ELR (cell line): Measurements from ENCODE around the gene DUOX1.
"Not testable (repeated sequence)": the region's sequence is repeated elsewhere in the genome, so short reads cannot be mapped to it uniquely, and the experiment has no call there.

ENCODE experiments used
- DNase-seq: peaks from one replicate; pipeline ENCODE4 v3.0.0-alpha.2; 2015; ENCODE audit warnings: low read depth

The DUOX1 gene

GRCh38 chr15:45121706-45122417 is 7.9 kb upstream of the DUOX1 start:
- peak; percentile 88 for DNase-seq

GRCh38 chr15:45122719-45123118 is 7.1 kb upstream of the DUOX1 start:
- DNase-seq = no peak

- no peak for DNase-seq
These were observed 6.4 kb upstream of the DUOX1 start for GRCh38 chr15:45123397-45123796.

- peak; percentile 52 for DNase-seq
These were observed 3.1 kb upstream of the DUOX1 start for GRCh38 chr15:45126535-45127158.

- DNase-seq = no peak
These were observed 689 bp upstream of the DUOX1 start for GRCh38 chr15:45128971-45129639.

GRCh38 chr15:45130291-45131000 is 652 bp downstream of the DUOX1 start:
- no peak for DNase-seq

- DNase-seq = no peak
These were observed 1.7 kb downstream of the DUOX1 start for GRCh38 chr15:45131510-45131909.

- peak; percentile 17 for DNase-seq
These were observed 3.2 kb downstream of the DUOX1 start for GRCh38 chr15:45132844-45133560.

- no peak for DNase-seq
These were observed 3.7 kb downstream of the DUOX1 start for GRCh38 chr15:45133561-45133920.

GRCh38 chr15:45134046-45134445 is 4.3 kb downstream of the DUOX1 start:
- DNase-seq = no peak

- DNase-seq = no peak
These were observed 5.1 kb downstream of the DUOX1 start for GRCh38 chr15:45134682-45135604.

GRCh38 chr15:45135705-45136377 is 6.0 kb downstream of the DUOX1 start:
- DNase-seq = not testable (repeated sequence)

- DNase-seq = no peak
These were observed 6.6 kb downstream of the DUOX1 start for GRCh38 chr15:45136378-45136764.

GRCh38 chr15:45137703-45138102 is 7.9 kb downstream of the DUOX1 start:
- DNase-seq = no peak

- no peak for DNase-seq
These were observed 9.3 kb downstream of the DUOX1 start for GRCh38 chr15:45138814-45139765.

GRCh38 chr15:45139770-45140169 is 10.0 kb downstream of the DUOX1 start:
- no peak for DNase-seq

- DNase-seq = no peak
These were observed 10.9 kb downstream of the DUOX1 start for GRCh38 chr15:45140557-45141250.

- no peak for DNase-seq
These were observed 11.6 kb downstream of the DUOX1 start for GRCh38 chr15:45141386-45141785.

GRCh38 chr15:45143056-45143455 is 13.3 kb downstream of the DUOX1 start:
- no peak for DNase-seq
